Endothelial cell of hepatic sinusoid (primary cell): Measurements from ENCODE around the gene MYO5B.

Source experiments
- in situ Hi-C: cut with HindIII; loops from 2 replicates; pipeline ENCODE4 v1.10.0; 2017; ENCODE audit warnings: low sequenced_read_pairs

The MYO5B gene

GRCh38 chr18:49934457-49934856 lies 260.5 kb downstream of the MYO5B start:
- in situ Hi-C loops: no loop called here

- in situ Hi-C loops: no loop called here
Observed at GRCh38 chr18:49933530-49934128, 261.3 kb downstream of the MYO5B start.

- in situ Hi-C loops: no loop called here
Observed at GRCh38 chr18:49931760-49932159, 263.2 kb downstream of the MYO5B start.

GRCh38 chr18:49931179-49931578 lies 263.8 kb downstream of the MYO5B start:
- in situ Hi-C loops: no loop called here

GRCh38 chr18:49926106-49926745 lies 268.7 kb downstream of the MYO5B start:
- in situ Hi-C loops: no loop called here

GRCh38 chr18:49924293-49924983 lies 270.5 kb downstream of the MYO5B start:
- in situ Hi-C loops: no loop called here

GRCh38 chr18:49922228-49922627 lies 272.7 kb downstream of the MYO5B start:
- in situ Hi-C loops: no loop called here

GRCh38 chr18:49921318-49921985 lies 273.5 kb downstream of the MYO5B start:
- in situ Hi-C loops: no loop called here

GRCh38 chr18:49920731-49921130 lies 274.2 kb downstream of the MYO5B start:
- in situ Hi-C loops: no loop called here

- in situ Hi-C loops: no loop called here
Observed at GRCh38 chr18:49917742-49918141, 277.2 kb downstream of the MYO5B start.

- in situ Hi-C loops: no loop called here
Observed at GRCh38 chr18:49915352-49915751, 279.6 kb downstream of the MYO5B start.

- in situ Hi-C loops: no loop called here
Observed at GRCh38 chr18:49913221-49913620, 281.7 kb downstream of the MYO5B start.

- in situ Hi-C loops: no loop called here
Observed at GRCh38 chr18:49911427-49911826, 283.5 kb downstream of the MYO5B start.

GRCh38 chr18:49910986-49911385 lies 284.0 kb downstream of the MYO5B start:
- in situ Hi-C loops: no loop called here

GRCh38 chr18:49910019-49910418 lies 284.9 kb downstream of the MYO5B start:
- in situ Hi-C loops: no loop called here

GRCh38 chr18:49907346-49907929 lies 287.5 kb downstream of the MYO5B start:
- in situ Hi-C loops: no loop called here

- in situ Hi-C loops: no loop called here
Observed at GRCh38 chr18:49905771-49906170, 289.2 kb downstream of the MYO5B start.

- in situ Hi-C loops: no loop called here
Observed at GRCh38 chr18:49904871-49905555, 289.9 kb downstream of the MYO5B start.

- in situ Hi-C loops: no loop called here
Observed at GRCh38 chr18:49901862-49902340, 293.0 kb downstream of the MYO5B start.

GRCh38 chr18:49899657-49900330 lies 295.2 kb downstream of the MYO5B start:
- in situ Hi-C loops: no loop called here
